CD4-positive, alpha-beta T cell (primary cell): ENCODE measurements around the gene RINT1. TPM values are rescaled to one million over a fixed set of nuclear protein-coding genes. Genes with fewer than 3 reads are reported as not detected.

Experiments
- ATAC-seq: fragments of 200-7000 bp; cut with Tn5 transposase; one replicate; pipeline ENCODE4 v1.10.0; 2022; ENCODE audit warnings: mild to moderate bottlenecking; ENCODE audit not compliant: poor library complexity
- CTCF ChIA-PET: fragments of 350-600 bp; sonication (Branson Sonifier 250); formaldehyde crosslinking; loops from one replicate; lab custom pipeline; 2021; ENCODE audit warnings: antibody characterized with exemption, inconsistent platforms; lab: Charles Lee
- POLR2A ChIA-PET: fragments of 350-600 bp; sonication (Branson Sonifier 250); formaldehyde crosslinking; loops from one replicate; lab custom pipeline; 2021; ENCODE audit warnings: antibody characterized with exemption, inconsistent platforms; lab: Charles Lee
- DNase-seq, 14 experiments: peaks; one replicate each; pipeline ENCODE4 v3.0.0-alpha.2; 2013 to 2020; ENCODE audit warnings: mixed read lengths in 2 of 14
- H3K27ac ChIP-seq, 2 donors: one replicate each; pipeline versions ENCODE4 v1.5.1 to v1.7.0; 2013; ENCODE audit warnings: low read length in 2 of 2, low read depth in 1 of 2, mild to moderate bottlenecking in 1 of 2
- H3K27me3 ChIP-seq, 2 experiments: 1 replicate in 1 of 2; 2 replicates in 1 of 2; pipeline versions ENCODE4 v1.6.1 to v1.7.0; 2013; ENCODE audit warnings: low read length in 2 of 2, control low read depth in 1 of 2, mild to moderate bottlenecking in 1 of 2, moderate library complexity in 1 of 2; ENCODE audit not compliant: insufficient read depth in 2 of 2, control insufficient read depth in 1 of 2
- H3K36me3 ChIP-seq: one replicate; pipeline ENCODE4 v1.6.1; 2013; ENCODE audit warnings: low read length, control low read depth; ENCODE audit not compliant: insufficient read depth
- H3K4me1 ChIP-seq: one replicate; pipeline ENCODE4 v1.6.1; 2013; ENCODE audit warnings: low read length, control low read depth; ENCODE audit not compliant: insufficient read depth
- H3K4me3 ChIP-seq: one replicate; pipeline ENCODE4 v1.5.1; 2013; ENCODE audit warnings: mild to moderate bottlenecking, low read length, moderate library complexity
- H3K9me3 ChIP-seq, 2 experiments: 1 replicate in 1 of 2; 2 replicates in 1 of 2; pipeline versions ENCODE4 v1.6.1 to v1.7.0; 2013; ENCODE audit warnings: low read length in 2 of 2, mild to moderate bottlenecking in 2 of 2, control low read depth in 1 of 2, moderate library complexity in 1 of 2; ENCODE audit not compliant: control insufficient read depth in 1 of 2, insufficient read depth in 1 of 2
- H3K27ac Mint-ChIP-seq: one replicate; pipeline ENCODE4 v1.8.0; 2020; ENCODE audit warnings: mixed read lengths
- H3K27me3 Mint-ChIP-seq: one replicate; pipeline ENCODE4 v1.8.0; 2021; ENCODE audit warnings: mixed read lengths
- H3K36me3 Mint-ChIP-seq: one replicate; pipeline ENCODE4 v1.8.0; 2021; ENCODE audit warnings: low read depth, mixed read lengths
- H3K4me1 Mint-ChIP-seq: one replicate; pipeline ENCODE4 v1.8.0; 2021; ENCODE audit warnings: low read depth, mixed read lengths
- H3K4me3 Mint-ChIP-seq: one replicate; pipeline ENCODE4 v1.8.0; 2020; ENCODE audit warnings: mild to moderate bottlenecking, mixed read lengths
- H3K9me3 Mint-ChIP-seq: one replicate; pipeline ENCODE4 v1.8.0; 2020; ENCODE audit warnings: mixed read lengths
- intact Hi-C, 2 experiments: fragments of 100-400 bp; cut with DNase I in 1 of 2; cut with micrococcal nuclease in 1 of 2; formaldehyde crosslinking; loops; one replicate each; pipeline versions ENCODE4 v1.15.1 to v1.9.0; 2023 to 2025; cut with DNase I, micrococcal nuclease
- total RNA-seq, 174 experiments: library from RNA in 2 of 174; stranded (reverse) in 2 of 174; gene quantifications; one replicate each; pipeline ENCODE4 v1.2.3 and lab custom pipeline; 2021 to 2026
- TF ChIP-seq, protein P1 (sequence below): fragments of 200-600 bp; IDR thresholded peaks from one replicate; pipeline ENCODE4 v1.8.0; 2022; ENCODE audit warnings: antibody characterized with exemption, mild to moderate bottlenecking

RINT1 gene
- total RNA-seq, 2 experiments from 2014 or later, result 38.0 to 39.5 TPM

- TF ChIP-seq, protein P1, sequence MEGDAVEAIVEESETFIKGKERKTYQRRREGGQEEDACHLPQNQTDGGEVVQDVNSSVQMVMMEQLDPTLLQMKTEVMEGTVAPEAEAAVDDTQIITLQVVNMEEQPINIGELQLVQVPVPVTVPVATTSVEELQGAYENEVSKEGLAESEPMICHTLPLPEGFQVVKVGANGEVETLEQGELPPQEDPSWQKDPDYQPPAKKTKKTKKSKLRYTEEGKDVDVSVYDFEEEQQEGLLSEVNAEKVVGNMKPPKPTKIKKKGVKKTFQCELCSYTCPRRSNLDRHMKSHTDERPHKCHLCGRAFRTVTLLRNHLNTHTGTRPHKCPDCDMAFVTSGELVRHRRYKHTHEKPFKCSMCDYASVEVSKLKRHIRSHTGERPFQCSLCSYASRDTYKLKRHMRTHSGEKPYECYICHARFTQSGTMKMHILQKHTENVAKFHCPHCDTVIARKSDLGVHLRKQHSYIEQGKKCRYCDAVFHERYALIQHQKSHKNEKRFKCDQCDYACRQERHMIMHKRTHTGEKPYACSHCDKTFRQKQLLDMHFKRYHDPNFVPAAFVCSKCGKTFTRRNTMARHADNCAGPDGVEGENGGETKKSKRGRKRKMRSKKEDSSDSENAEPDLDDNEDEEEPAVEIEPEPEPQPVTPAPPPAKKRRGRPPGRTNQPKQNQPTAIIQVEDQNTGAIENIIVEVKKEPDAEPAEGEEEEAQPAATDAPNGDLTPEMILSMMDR, result no peak
- Mint-ChIP-seq H3K4me3 (no peak overlapping the region), H3K27me3 (peaks cover 15% of the 10 kb centered on the region), H3K9me3 (no peaks in the 10 kb centered on the region), H3K36me3 (no peaks in the 10 kb centered on the region), H3K27ac (no peak overlapping the region), H3K4me1 (peaks cover 10% of the 10 kb centered on the region)
- Histone ChIP-seq H3K27me3 (peaks cover 7 to 9% of the 10 kb centered on the region in 2 experiments), H3K27ac (no peak overlapping the region), H3K36me3 (no peaks in the 10 kb centered on the region), H3K9me3 (peaks cover 4 to 17% of the 10 kb centered on the region in 2 experiments), H3K4me1 (peaks cover 15% of the 10 kb centered on the region), H3K4me3 (no peak overlapping the region)
- CTCF ChIA-PET, result no interaction called here
- ATAC-seq, result no peak
- intact Hi-C loops, result loop anchor here in 1 of 2 experiments (5.0 kb wide), 1 partner anchor 664 kb away; no protein-coding TSS in a partner anchor
- no peak for DNase-seq
- POLR2A ChIA-PET, result no interaction called here
Measured at GRCh38 chr7:105585850-105586500, 54.0 kb downstream of the RINT1 start.

DNA sequence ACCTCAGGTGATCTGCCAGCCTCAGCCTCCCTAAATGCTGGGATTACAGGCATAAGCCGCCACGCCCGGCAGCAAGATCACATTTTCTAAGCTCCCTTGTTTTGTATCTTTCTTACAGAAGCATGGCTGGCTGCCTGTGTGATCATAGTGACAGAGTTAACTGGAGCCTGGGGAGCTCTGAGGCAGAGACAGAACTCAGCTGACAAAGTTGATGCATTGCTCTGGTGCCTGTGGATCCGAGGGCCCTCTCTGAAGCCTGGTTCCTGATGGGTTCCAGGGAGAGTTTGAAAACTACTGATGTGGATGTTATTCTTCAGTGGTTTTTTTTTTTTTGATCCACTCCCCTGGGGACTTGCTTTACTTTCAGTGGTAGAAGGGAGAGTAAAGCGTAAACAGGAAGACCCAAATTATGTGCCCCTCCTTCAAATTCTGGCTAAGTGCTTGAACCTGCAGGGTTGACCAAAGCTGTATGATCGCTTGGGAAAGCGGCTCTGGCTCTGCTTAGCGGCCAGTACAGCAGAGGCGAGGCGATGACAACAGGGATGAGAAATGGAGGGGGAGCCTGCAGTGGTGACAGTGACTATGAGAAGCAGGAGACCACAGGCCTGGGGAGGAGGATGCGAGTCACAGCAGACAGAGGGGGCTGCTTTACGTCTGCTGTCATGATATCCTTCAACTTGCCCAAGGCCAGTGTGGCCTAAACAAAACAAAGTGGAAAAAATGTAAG, 56.1 kb downstream of the RINT1 start:
- Histone ChIP-seq H3K27me3 (no peaks in the 10 kb centered on the region), H3K9me3 (peaks cover 4 to 11% of the 10 kb centered on the region in 2 experiments), H3K27ac (no peak overlapping the region), H3K4me1 (peaks cover 8% of the 10 kb centered on the region), H3K4me3 (no peak overlapping the region), H3K36me3 (no peaks in the 10 kb centered on the region)
- Mint-ChIP-seq H3K4me1 (peaks cover 10% of the 10 kb centered on the region), H3K36me3 (no peaks in the 10 kb centered on the region), H3K4me3 (no peak overlapping the region), H3K27ac (no peak overlapping the region), H3K9me3 (no peaks in the 10 kb centered on the region), H3K27me3 (no peaks in the 10 kb centered on the region)
- ATAC-seq, result no peak
- DNase-seq, result no peak
- POLR2A ChIA-PET, result interaction anchor here (0.6 kb wide), 1 partner anchor 383 kb away, joined by 3 read pairs; no protein-coding TSS in a partner anchor
- CTCF ChIA-PET, result no interaction called here
- TF ChIP-seq, protein P1, result no peak
- intact Hi-C loops, result loop anchor here in 1 of 2 experiments (5.0 kb wide), 1 partner anchor 666 kb away; no protein-coding TSS in a partner anchor

GRCh38 chr7:105589356-105590077, 57.5 kb downstream of the RINT1 start:
- DNase-seq, result peak; percentile 25 to 71 (median 32)
- H3K27ac Mint-ChIP-seq, result no peak overlapping the region
- ATAC-seq, result peak; percentile 91
- no peaks in the 10 kb centered on the region for H3K36me3 ChIP-seq
- CTCF ChIA-PET, result no interaction called here
- POLR2A ChIA-PET, result interaction anchor here (0.9 to 1.1 kb wide), 3 partner anchors 14 to 608 kb away, joined by 3 to 4 read pairs (median 4); no protein-coding TSS in a partner anchor
- no peaks in the 10 kb centered on the region for H3K27me3 ChIP-seq
- H3K4me1 Mint-ChIP-seq, result peaks cover 10% of the 10 kb centered on the region
- peaks cover 0 to 4% of the 10 kb centered on the region in 2 experiments for H3K9me3 ChIP-seq
- intact Hi-C loops, result loop anchor here in 1 of 2 experiments (5.0 kb wide), 1 partner anchor 667 kb away; no protein-coding TSS in a partner anchor
- H3K36me3 Mint-ChIP-seq, result no peaks in the 10 kb centered on the region
- no peak overlapping the region for H3K27ac ChIP-seq
- no peaks in the 10 kb centered on the region for H3K9me3 Mint-ChIP-seq
- peaks cover 8% of the 10 kb centered on the region for H3K4me1 ChIP-seq
- no peak overlapping the region for H3K4me3 Mint-ChIP-seq
- TF ChIP-seq, protein P1, result peak; percentile 63
- H3K27me3 Mint-ChIP-seq, result no peaks in the 10 kb centered on the region
- H3K4me3 ChIP-seq, result no peak overlapping the region
